Activated CD8-positive, alpha-beta T cell treated with anti-CD3 and anti-CD28 coated beads for 36 hours (primary cell): ENCODE data around the gene ST8SIA4. TPM values are rescaled to one million over a fixed set of nuclear protein-coding genes. Genes with fewer than 3 reads are reported as not detected.

Experiments used
- ATAC-seq: fragments of 200-7000 bp; cut with Tn5 transposase; one replicate; pipeline ENCODE4 v1.10.0; 2021; ENCODE audit warnings: mild to moderate bottlenecking, moderate library complexity
- CTCF ChIA-PET: fragments of 350-600 bp; sonication (Branson Sonifier 250); formaldehyde crosslinking; loops from one replicate; lab custom pipeline; 2021; ENCODE audit warnings: antibody characterized with exemption; lab: Charles Lee
- POLR2A ChIA-PET: fragments of 350-600 bp; sonication (Branson Sonifier 250); formaldehyde crosslinking; loops from one replicate; lab custom pipeline; 2021; ENCODE audit warnings: antibody characterized with exemption; lab: Charles Lee
- DNase-seq: peaks from one replicate; pipeline ENCODE4 v3.0.0-alpha.2; 2020
- H3K27ac Mint-ChIP-seq: one replicate; pipeline ENCODE4 v1.8.0; 2021; ENCODE audit warnings: mild to moderate bottlenecking, mixed read lengths
- H3K27me3 Mint-ChIP-seq: one replicate; pipeline ENCODE4 v1.8.0; 2021; ENCODE audit warnings: mixed read lengths
- H3K36me3 Mint-ChIP-seq: one replicate; pipeline ENCODE4 v1.8.0; 2021; ENCODE audit warnings: low read depth, mixed read lengths
- H3K4me1 Mint-ChIP-seq: one replicate; pipeline ENCODE4 v1.8.0; 2021; ENCODE audit warnings: low read depth, mixed read lengths
- H3K4me3 Mint-ChIP-seq: one replicate; pipeline ENCODE4 v1.8.0; 2021; ENCODE audit warnings: mild to moderate bottlenecking, moderate library complexity, mixed read lengths
- H3K9me3 Mint-ChIP-seq: one replicate; pipeline ENCODE4 v1.8.0; 2021; ENCODE audit warnings: mixed read lengths
- CTCF ChIP-seq: fragments of 200-600 bp; IDR thresholded peaks from one replicate; pipeline ENCODE4 v1.8.0; 2022; ENCODE audit warnings: antibody characterized with exemption, mild to moderate bottlenecking
- intact Hi-C: fragments of 100-400 bp; cut with micrococcal nuclease; formaldehyde crosslinking; loops from one replicate; pipeline ENCODE4 v1.10.0; 2022
- total RNA-seq, 2 experiments: library from RNA; stranded (reverse); gene quantifications; one replicate each; pipeline ENCODE4 v1.2.3, GENCODE V29; 2021

ST8SIA4 gene
- total RNA-seq, 2 experiments from 2014 or later = 31.6 to 34.1 TPM

GRCh38 chr5:100775533-100775855, 127.6 kb downstream of the ST8SIA4 start:
- DNase-seq (no peak), ATAC-seq (no peak)
- Mint-ChIP-seq H3K36me3 (peaks cover 3% of the 10 kb centered on the region), H3K9me3 (peaks cover 6% of the 10 kb centered on the region), H3K27me3 (no peaks in the 10 kb centered on the region), H3K4me3 (no peak overlapping the region), H3K4me1 (peaks cover 35% of the 10 kb centered on the region), H3K27ac (no peak overlapping the region)
- ChIA-PET CTCF (interaction anchor here (0.8 to 4.8 kb wide), 6 partner anchors 10 to 126 kb away, joined by 3 to 26 read pairs (median 5); partner anchors contain the start of gene ST8SIA4), POLR2A (interaction anchor here (6.2 kb wide), 1 partner anchor 127 kb away, joined by 50 read pairs; the partner anchor contains the start of gene ST8SIA4)
- intact Hi-C loops = loop anchor here (5.0 kb wide), 1 partner anchor 67 kb away; no protein-coding TSS in a partner anchor
- TF ChIP-seq CTCF = no peak

- no peaks in the 10 kb centered on the region for H3K36me3 Mint-ChIP-seq
- intact Hi-C loops = no loop called here
- no peak overlapping the region for H3K4me3 Mint-ChIP-seq
Observed at GRCh38 chr5:100772548-100772947, 130.5 kb downstream of the ST8SIA4 start.

GRCh38 chr5:100772006-100772405, 131.1 kb downstream of the ST8SIA4 start:
- Mint-ChIP-seq H3K27ac (no peak overlapping the region), H3K4me3 (no peak overlapping the region), H3K36me3 (no peaks in the 10 kb centered on the region), H3K9me3 (no peaks in the 10 kb centered on the region), H3K27me3 (no peaks in the 10 kb centered on the region), H3K4me1 (peaks cover 7% of the 10 kb centered on the region)
- no peak for DNase-seq
- CTCF ChIA-PET = interaction anchor here (1.0 to 4.8 kb wide), 3 partner anchors 9 to 129 kb away, joined by 4 to 26 read pairs (median 5); partner anchors contain the start of gene ST8SIA4
- no peak for ATAC-seq
- TF ChIP-seq CTCF = no peak
- intact Hi-C loops = no loop called here
- POLR2A ChIA-PET = interaction anchor here (0.6 kb wide), 1 partner anchor 130 kb away, joined by 3 read pairs; no protein-coding TSS in a partner anchor

More at GRCh38 chr5:100772548-100772947, 130.5 kb downstream of the ST8SIA4 start:
- ChIA-PET POLR2A (no interaction called here), CTCF (interaction anchor here (1.0 to 4.8 kb wide), 3 partner anchors 9 to 129 kb away, joined by 4 to 26 read pairs (median 5); partner anchors contain the start of gene ST8SIA4)
- ATAC-seq (no peak), DNase-seq (no peak)
- H3K27me3 Mint-ChIP-seq = no peaks in the 10 kb centered on the region
- no peaks in the 10 kb centered on the region for H3K9me3 Mint-ChIP-seq
- TF ChIP-seq CTCF = no peak
- H3K27ac Mint-ChIP-seq = no peak overlapping the region
- peaks cover 11% of the 10 kb centered on the region for H3K4me1 Mint-ChIP-seq

GRCh38 chr5:100771181-100771580, 131.9 kb downstream of the ST8SIA4 start:
- Mint-ChIP-seq H3K27ac (no peak overlapping the region), H3K9me3 (no peaks in the 10 kb centered on the region), H3K4me3 (no peak overlapping the region), H3K27me3 (no peaks in the 10 kb centered on the region), H3K4me1 (peaks cover 6% of the 10 kb centered on the region), H3K36me3 (no peaks in the 10 kb centered on the region)
- no peak for TF ChIP-seq CTCF
- ChIA-PET POLR2A (no interaction called here), CTCF (no interaction called here)
- ATAC-seq (no peak), DNase-seq (no peak)
- intact Hi-C loops = no loop called here

- H3K36me3 Mint-ChIP-seq = no peaks in the 10 kb centered on the region
- ATAC-seq (no peak), DNase-seq (no peak)
- POLR2A ChIA-PET = no interaction called here
- no peak overlapping the region for H3K27ac Mint-ChIP-seq
- intact Hi-C loops = no loop called here
- no peak for TF ChIP-seq CTCF
- H3K4me1 Mint-ChIP-seq = no peaks in the 10 kb centered on the region
- no peaks in the 10 kb centered on the region for H3K9me3 Mint-ChIP-seq
- H3K27me3 Mint-ChIP-seq = no peaks in the 10 kb centered on the region
- CTCF ChIA-PET = no interaction called here
- H3K4me3 Mint-ChIP-seq = no peak overlapping the region
Observed at GRCh38 chr5:100768221-100768620, 134.9 kb downstream of the ST8SIA4 start.
